WTC11 (cell line): ENCODE results near the gene DCT. TPM values are rescaled to one million over a fixed set of nuclear protein-coding genes. Genes with fewer than 3 reads are reported as not detected.

Source experiments
- ATAC-seq: fragments of 200-7000 bp; cut with Tn5 transposase; 2 replicates; pipeline ENCODE4 v1.10.0; 2021; ENCODE audit warnings: mild to moderate bottlenecking, moderate library complexity
- CTCF ChIA-PET: fragments of 300-600 bp; sonication (Branson Sonifier 250); formaldehyde crosslinking; loops from one replicate; lab custom pipeline; 2021; ENCODE audit warnings: antibody characterized with exemption; lab: Charles Lee
- POLR2A ChIA-PET: fragments of 350-600 bp; sonication (Branson Sonifier 250); formaldehyde crosslinking; loops from one replicate; lab custom pipeline; 2021; ENCODE audit warnings: antibody characterized with exemption; lab: Charles Lee
- DNase-seq: peaks from one replicate; pipeline ENCODE4 v3.0.0; 2021; ENCODE audit warnings: low spot score
- H3K27ac Mint-ChIP-seq: 2 replicates; pipeline ENCODE4 v1.8.0; 2021; ENCODE audit warnings: mixed read lengths
- H3K27me3 Mint-ChIP-seq: 2 replicates; pipeline ENCODE4 v1.8.0; 2021; ENCODE audit warnings: low read depth, mild to moderate bottlenecking, moderate library complexity, mixed read lengths
- H3K36me3 Mint-ChIP-seq: 2 replicates; pipeline ENCODE4 v1.8.0; 2021; ENCODE audit warnings: mixed read lengths
- H3K4me1 Mint-ChIP-seq: 2 replicates; pipeline ENCODE4 v1.8.0; 2022; ENCODE audit warnings: mixed read lengths
- H3K4me3 Mint-ChIP-seq: 2 replicates; pipeline ENCODE4 v1.8.0; 2021; ENCODE audit warnings: mild to moderate bottlenecking, moderate library complexity, mixed read lengths
- H3K9me3 Mint-ChIP-seq: 2 replicates; pipeline ENCODE4 v1.8.0; 2021; ENCODE audit warnings: mixed read lengths
- ATF1 ChIP-seq: sonication (generic); formaldehyde crosslinking; IDR thresholded peaks from 2 replicates; pipeline ENCODE4 v1.8.1; 2023; ENCODE audit warnings: mild to moderate bottlenecking, moderate library complexity, missing genetic modification reagents
- CREM ChIP-seq: sonication (generic); formaldehyde crosslinking; IDR thresholded peaks from 2 replicates; pipeline ENCODE4 v1.8.1; 2022; ENCODE audit warnings: mild to moderate bottlenecking, missing genetic modification reagents, moderate library complexity
- FOXJ3 ChIP-seq: sonication (generic); formaldehyde crosslinking; IDR thresholded peaks from 2 replicates; pipeline ENCODE4 v1.9.0; 2021; ENCODE audit warnings: missing genetic modification reagents, mild to moderate bottlenecking, borderline replicate concordance
- FOXP1 ChIP-seq: sonication (generic); formaldehyde crosslinking; IDR thresholded peaks from 2 replicates; pipeline ENCODE4 v1.8.0; 2022; ENCODE audit warnings: missing genetic modification reagents, mild to moderate bottlenecking, moderate library complexity, borderline replicate concordance
- MYBL2 ChIP-seq: sonication (generic); formaldehyde crosslinking; IDR thresholded peaks from 2 replicates; pipeline ENCODE4 v1.8.1; 2023; ENCODE audit warnings: mild to moderate bottlenecking, moderate library complexity, missing genetic modification reagents
- OVOL2 ChIP-seq: fragments of 250-450 bp; sonication (Bioruptor Pico); IDR thresholded peaks from 2 replicates; pipeline ENCODE4 v1.9.0; 2021; ENCODE audit warnings: mild to moderate bottlenecking, borderline replicate concordance
- SMAD4 ChIP-seq: sonication (generic); formaldehyde crosslinking; IDR thresholded peaks from 2 replicates; pipeline ENCODE4 v1.8.0; 2022; ENCODE audit warnings: mild to moderate bottlenecking, missing genetic modification reagents
- TEAD1 ChIP-seq: sonication (generic); formaldehyde crosslinking; IDR thresholded peaks from 2 replicates; pipeline ENCODE4 v1.8.0; 2022; ENCODE audit warnings: mild to moderate bottlenecking, missing genetic modification reagents
- TEAD4 ChIP-seq: sonication (generic); formaldehyde crosslinking; IDR thresholded peaks from 2 replicates; pipeline ENCODE4 v1.8.0; 2022; ENCODE audit warnings: mild to moderate bottlenecking, missing genetic modification reagents
- ZNF416 ChIP-seq: fragments of 250-450 bp; sonication (Bioruptor Pico); IDR thresholded peaks from 2 replicates; pipeline ENCODE4 v1.9.0; 2021; ENCODE audit warnings: mild to moderate bottlenecking, inconsistent platforms
- total RNA-seq: library from RNA; stranded (reverse); gene quantifications from 3 replicates; pipeline ENCODE4 v1.2.3, GENCODE V29; 2021
- TF ChIP-seq, protein P1 (sequence below): sonication (generic); formaldehyde crosslinking; conservative IDR thresholded peaks from 2 replicates; pipeline ENCODE4 v1.8.1; 2022; ENCODE audit warnings: mild to moderate bottlenecking, missing genetic modification reagents
- TF ChIP-seq, protein P2 (sequence below): sonication (generic); formaldehyde crosslinking; IDR thresholded peaks from 2 replicates; pipeline ENCODE4 v1.8.1; 2023; ENCODE audit warnings: mild to moderate bottlenecking, missing genetic modification reagents
- TF ChIP-seq, protein P3 (sequence below): sonication (generic); formaldehyde crosslinking; IDR thresholded peaks from 2 replicates; pipeline ENCODE4 v1.8.1; 2023; ENCODE audit warnings: mild to moderate bottlenecking, missing genetic modification reagents, moderate library complexity
- TF ChIP-seq, protein P4 (sequence below): sonication (generic); formaldehyde crosslinking; IDR thresholded peaks from 2 replicates; pipeline ENCODE4 v1.8.0; 2022; ENCODE audit warnings: mild to moderate bottlenecking, missing genetic modification reagents
- TF ChIP-seq, protein P5 (sequence below): sonication (generic); formaldehyde crosslinking; IDR thresholded peaks from 2 replicates; pipeline ENCODE4 v1.8.0; 2022; ENCODE audit warnings: mild to moderate bottlenecking, missing genetic modification reagents
- TF ChIP-seq, protein P6 (sequence below): sonication (generic); formaldehyde crosslinking; IDR thresholded peaks from 2 replicates; pipeline ENCODE4 v1.8.0; 2023; ENCODE audit warnings: mild to moderate bottlenecking, missing genetic modification reagents
- TF ChIP-seq, protein P7 (sequence below): sonication (generic); formaldehyde crosslinking; IDR thresholded peaks from 2 replicates; pipeline ENCODE4 v1.8.1; 2023; ENCODE audit warnings: mild to moderate bottlenecking, moderate library complexity, missing genetic modification reagents
- TF ChIP-seq, protein P8 (sequence below): fragments of 250-450 bp; sonication (Bioruptor Pico); IDR thresholded peaks from 2 replicates; pipeline ENCODE4 v1.8.0; 2021; ENCODE audit warnings: mild to moderate bottlenecking
- TF ChIP-seq, protein P9 (sequence below): sonication (generic); formaldehyde crosslinking; IDR thresholded peaks from 2 replicates; pipeline ENCODE4 v1.8.0; 2022; ENCODE audit warnings: mild to moderate bottlenecking, missing genetic modification reagents

DCT gene
- total RNA-seq, 1 experiment from 2014 or later: not detected

DNA sequence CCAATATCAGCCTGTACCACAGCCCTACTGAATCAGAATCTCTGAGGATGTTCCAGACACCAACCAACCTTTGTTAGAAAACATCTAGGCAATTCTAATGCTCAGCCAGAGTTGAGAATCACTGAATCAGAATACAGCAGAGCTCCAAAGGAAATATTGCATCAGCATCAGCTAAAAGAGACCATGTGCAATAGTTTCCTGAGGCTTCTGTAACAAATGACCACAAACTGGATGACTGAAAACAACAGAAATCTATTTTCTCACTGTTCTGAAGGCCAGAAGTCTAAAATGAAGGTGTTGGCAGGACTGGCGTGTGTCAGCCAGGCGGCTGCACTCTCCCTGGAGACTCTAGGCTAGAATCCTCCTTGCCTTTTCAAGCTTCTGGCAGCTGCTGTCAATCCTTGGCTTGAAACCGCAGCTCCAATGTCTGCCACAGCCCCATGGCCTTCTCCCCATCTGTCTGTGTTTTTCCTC is 1.2 kb upstream of the DCT start:
- H3K4me3 Mint-ChIP-seq: no peak overlapping the region
- peaks cover 4% of the 10 kb centered on the region for H3K27me3 Mint-ChIP-seq
- POLR2A ChIA-PET: no interaction called here
- H3K4me1 Mint-ChIP-seq: peaks cover 4% of the 10 kb centered on the region; the same call in 1 of the 2 replicates
- H3K36me3 Mint-ChIP-seq: no peaks in the 10 kb centered on the region
- CTCF ChIA-PET: no interaction called here
- TF ChIP-seq, protein P1, sequence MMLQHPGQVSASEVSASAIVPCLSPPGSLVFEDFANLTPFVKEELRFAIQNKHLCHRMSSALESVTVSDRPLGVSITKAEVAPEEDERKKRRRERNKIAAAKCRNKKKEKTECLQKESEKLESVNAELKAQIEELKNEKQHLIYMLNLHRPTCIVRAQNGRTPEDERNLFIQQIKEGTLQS (CRISPR knock-in tag): no peak
- no peak for TF ChIP-seq CREM (CRISPR knock-in tag)
- no peak for TF ChIP-seq SMAD4 (CRISPR knock-in tag)
- no peak for TF ChIP-seq ATF1
- TF ChIP-seq OVOL2 (CRISPR knock-in tag): no peak
- TF ChIP-seq, protein P2, sequence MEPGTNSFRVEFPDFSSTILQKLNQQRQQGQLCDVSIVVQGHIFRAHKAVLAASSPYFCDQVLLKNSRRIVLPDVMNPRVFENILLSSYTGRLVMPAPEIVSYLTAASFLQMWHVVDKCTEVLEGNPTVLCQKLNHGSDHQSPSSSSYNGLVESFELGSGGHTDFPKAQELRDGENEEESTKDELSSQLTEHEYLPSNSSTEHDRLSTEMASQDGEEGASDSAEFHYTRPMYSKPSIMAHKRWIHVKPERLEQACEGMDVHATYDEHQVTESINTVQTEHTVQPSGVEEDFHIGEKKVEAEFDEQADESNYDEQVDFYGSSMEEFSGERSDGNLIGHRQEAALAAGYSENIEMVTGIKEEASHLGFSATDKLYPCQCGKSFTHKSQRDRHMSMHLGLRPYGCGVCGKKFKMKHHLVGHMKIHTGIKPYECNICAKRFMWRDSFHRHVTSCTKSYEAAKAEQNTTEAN (CRISPR knock-in tag): no peak
- TF ChIP-seq, protein P3, sequence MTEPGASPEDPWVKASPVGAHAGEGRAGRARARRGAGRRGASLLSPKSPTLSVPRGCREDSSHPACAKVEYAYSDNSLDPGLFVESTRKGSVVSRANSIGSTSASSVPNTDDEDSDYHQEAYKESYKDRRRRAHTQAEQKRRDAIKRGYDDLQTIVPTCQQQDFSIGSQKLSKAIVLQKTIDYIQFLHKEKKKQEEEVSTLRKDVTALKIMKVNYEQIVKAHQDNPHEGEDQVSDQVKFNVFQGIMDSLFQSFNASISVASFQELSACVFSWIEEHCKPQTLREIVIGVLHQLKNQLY (CRISPR knock-in tag): no peak
- TF ChIP-seq, protein P4, sequence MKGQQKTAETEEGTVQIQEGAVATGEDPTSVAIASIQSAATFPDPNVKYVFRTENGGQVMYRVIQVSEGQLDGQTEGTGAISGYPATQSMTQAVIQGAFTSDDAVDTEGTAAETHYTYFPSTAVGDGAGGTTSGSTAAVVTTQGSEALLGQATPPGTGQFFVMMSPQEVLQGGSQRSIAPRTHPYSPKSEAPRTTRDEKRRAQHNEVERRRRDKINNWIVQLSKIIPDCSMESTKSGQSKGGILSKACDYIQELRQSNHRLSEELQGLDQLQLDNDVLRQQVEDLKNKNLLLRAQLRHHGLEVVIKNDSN (CRISPR knock-in tag): no peak
- TF ChIP-seq, protein P5, sequence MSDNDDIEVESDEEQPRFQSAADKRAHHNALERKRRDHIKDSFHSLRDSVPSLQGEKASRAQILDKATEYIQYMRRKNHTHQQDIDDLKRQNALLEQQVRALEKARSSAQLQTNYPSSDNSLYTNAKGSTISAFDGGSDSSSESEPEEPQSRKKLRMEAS: no peak
- TF ChIP-seq FOXP1 (CRISPR knock-in tag): no peak
- TF ChIP-seq TEAD1 (CRISPR knock-in tag): no peak
- TF ChIP-seq MYBL2: no peak
- TF ChIP-seq, protein P6, sequence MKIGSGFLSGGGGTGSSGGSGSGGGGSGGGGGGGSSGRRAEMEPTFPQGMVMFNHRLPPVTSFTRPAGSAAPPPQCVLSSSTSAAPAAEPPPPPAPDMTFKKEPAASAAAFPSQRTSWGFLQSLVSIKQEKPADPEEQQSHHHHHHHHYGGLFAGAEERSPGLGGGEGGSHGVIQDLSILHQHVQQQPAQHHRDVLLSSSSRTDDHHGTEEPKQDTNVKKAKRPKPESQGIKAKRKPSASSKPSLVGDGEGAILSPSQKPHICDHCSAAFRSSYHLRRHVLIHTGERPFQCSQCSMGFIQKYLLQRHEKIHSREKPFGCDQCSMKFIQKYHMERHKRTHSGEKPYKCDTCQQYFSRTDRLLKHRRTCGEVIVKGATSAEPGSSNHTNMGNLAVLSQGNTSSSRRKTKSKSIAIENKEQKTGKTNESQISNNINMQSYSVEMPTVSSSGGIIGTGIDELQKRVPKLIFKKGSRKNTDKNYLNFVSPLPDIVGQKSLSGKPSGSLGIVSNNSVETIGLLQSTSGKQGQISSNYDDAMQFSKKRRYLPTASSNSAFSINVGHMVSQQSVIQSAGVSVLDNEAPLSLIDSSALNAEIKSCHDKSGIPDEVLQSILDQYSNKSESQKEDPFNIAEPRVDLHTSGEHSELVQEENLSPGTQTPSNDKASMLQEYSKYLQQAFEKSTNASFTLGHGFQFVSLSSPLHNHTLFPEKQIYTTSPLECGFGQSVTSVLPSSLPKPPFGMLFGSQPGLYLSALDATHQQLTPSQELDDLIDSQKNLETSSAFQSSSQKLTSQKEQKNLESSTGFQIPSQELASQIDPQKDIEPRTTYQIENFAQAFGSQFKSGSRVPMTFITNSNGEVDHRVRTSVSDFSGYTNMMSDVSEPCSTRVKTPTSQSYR (CRISPR knock-in tag): no peak
- no peak for TF ChIP-seq FOXJ3 (CRISPR knock-in tag)
- TF ChIP-seq, protein P7, sequence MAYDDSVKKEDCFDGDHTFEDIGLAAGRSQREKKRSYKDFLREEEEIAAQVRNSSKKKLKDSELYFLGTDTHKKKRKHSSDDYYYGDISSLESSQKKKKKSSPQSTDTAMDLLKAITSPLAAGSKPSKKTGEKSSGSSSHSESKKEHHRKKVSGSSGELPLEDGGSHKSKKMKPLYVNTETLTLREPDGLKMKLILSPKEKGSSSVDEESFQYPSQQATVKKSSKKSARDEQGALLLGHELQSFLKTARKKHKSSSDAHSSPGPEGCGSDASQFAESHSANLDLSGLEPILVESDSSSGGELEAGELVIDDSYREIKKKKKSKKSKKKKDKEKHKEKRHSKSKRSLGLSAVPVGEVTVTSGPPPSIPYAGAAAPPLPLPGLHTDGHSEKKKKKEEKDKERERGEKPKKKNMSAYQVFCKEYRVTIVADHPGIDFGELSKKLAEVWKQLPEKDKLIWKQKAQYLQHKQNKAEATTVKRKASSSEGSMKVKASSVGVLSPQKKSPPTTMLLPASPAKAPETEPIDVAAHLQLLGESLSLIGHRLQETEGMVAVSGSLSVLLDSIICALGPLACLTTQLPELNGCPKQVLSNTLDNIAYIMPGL: no peak
- TF ChIP-seq, protein P8, sequence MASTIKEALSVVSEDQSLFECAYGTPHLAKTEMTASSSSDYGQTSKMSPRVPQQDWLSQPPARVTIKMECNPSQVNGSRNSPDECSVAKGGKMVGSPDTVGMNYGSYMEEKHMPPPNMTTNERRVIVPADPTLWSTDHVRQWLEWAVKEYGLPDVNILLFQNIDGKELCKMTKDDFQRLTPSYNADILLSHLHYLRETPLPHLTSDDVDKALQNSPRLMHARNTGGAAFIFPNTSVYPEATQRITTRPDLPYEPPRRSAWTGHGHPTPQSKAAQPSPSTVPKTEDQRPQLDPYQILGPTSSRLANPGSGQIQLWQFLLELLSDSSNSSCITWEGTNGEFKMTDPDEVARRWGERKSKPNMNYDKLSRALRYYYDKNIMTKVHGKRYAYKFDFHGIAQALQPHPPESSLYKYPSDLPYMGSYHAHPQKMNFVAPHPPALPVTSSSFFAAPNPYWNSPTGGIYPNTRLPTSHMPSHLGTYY (CRISPR knock-in tag): no peak
- TF ChIP-seq, protein P9, sequence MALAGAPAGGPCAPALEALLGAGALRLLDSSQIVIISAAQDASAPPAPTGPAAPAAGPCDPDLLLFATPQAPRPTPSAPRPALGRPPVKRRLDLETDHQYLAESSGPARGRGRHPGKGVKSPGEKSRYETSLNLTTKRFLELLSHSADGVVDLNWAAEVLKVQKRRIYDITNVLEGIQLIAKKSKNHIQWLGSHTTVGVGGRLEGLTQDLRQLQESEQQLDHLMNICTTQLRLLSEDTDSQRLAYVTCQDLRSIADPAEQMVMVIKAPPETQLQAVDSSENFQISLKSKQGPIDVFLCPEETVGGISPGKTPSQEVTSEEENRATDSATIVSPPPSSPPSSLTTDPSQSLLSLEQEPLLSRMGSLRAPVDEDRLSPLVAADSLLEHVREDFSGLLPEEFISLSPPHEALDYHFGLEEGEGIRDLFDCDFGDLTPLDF (CRISPR knock-in tag): no peak
- no peak for TF ChIP-seq ZNF416 (CRISPR knock-in tag)
- no peak for TF ChIP-seq TEAD4 (CRISPR knock-in tag)
- no peak overlapping the region for H3K27ac Mint-ChIP-seq
- DNase-seq (no peak), ATAC-seq (no peak)
- H3K9me3 Mint-ChIP-seq: peaks cover 5% of the 10 kb centered on the region; the same call in 1 of the 2 replicates
